Uterus (tissue), 2 donors: ENCODE measurements around the gene RPLP2.

ENCODE experiments used
- CTCF ChIP-seq, 4 experiments: fragments of 200-600 bp in 2 of 4; fragments of 450-650 bp in 2 of 4; sonication (generic) in 2 of 4; IDR thresholded peaks; one replicate each; pipeline ENCODE4 v1.5.1; 2016 to 2019; ENCODE audit warnings: antibody characterized with exemption in 4 of 4, mild to moderate bottlenecking in 2 of 4, moderate library complexity in 1 of 4
- POLR2A ChIP-seq, 2 donors: fragments of 450-650 bp; IDR thresholded peaks; one replicate each; pipeline ENCODE4 v1.6.1; 2016; ENCODE audit warnings: antibody characterized with exemption in 2 of 2, mild to moderate bottlenecking in 1 of 2, moderate library complexity in 1 of 2

GRCh38 chr11:792873-793272 lies 16.9 kb upstream of the RPLP2 start:
- TF ChIP-seq POLR2A (IDR thresholded peaks at IDR 0.05) (no peak), CTCF (IDR thresholded peaks at IDR 0.05) (no peak)
